Measurements from ENCODE around the gene ANKRD13C.

DNA sequence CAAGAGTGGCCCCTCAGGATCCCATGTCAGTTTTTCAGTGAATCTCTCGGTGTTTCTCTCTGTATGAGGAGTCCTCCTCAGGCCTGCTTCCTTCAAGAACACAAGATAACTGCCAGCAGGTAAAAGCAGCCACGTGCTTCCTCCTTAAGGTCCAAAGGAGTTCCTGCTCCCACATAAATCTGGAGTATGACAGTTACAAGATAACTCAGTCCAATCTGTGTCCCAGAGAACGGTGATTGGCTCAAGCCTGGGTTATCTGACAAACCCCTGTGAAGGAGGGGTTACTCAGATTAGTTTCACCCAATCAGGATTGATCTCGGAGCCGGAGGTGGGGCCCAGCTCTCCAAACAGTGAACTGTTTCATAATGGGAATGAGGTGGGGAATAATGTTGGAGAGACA is 5.8 kb upstream of the ANKRD13C start:
- no peak for TF ChIP-seq EZH2 (IDR thresholded peaks at IDR 0.05; ENCODE audit: borderline replicate concordance, low read depth, low read length, poor library complexity, severe bottlenecking)
- TF ChIP-seq, protein P1, sequence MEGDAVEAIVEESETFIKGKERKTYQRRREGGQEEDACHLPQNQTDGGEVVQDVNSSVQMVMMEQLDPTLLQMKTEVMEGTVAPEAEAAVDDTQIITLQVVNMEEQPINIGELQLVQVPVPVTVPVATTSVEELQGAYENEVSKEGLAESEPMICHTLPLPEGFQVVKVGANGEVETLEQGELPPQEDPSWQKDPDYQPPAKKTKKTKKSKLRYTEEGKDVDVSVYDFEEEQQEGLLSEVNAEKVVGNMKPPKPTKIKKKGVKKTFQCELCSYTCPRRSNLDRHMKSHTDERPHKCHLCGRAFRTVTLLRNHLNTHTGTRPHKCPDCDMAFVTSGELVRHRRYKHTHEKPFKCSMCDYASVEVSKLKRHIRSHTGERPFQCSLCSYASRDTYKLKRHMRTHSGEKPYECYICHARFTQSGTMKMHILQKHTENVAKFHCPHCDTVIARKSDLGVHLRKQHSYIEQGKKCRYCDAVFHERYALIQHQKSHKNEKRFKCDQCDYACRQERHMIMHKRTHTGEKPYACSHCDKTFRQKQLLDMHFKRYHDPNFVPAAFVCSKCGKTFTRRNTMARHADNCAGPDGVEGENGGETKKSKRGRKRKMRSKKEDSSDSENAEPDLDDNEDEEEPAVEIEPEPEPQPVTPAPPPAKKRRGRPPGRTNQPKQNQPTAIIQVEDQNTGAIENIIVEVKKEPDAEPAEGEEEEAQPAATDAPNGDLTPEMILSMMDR (conservative IDR thresholded peaks at IDR 0.05; ENCODE audit: low read depth, low read length) = no peak

All from A673 (cell line).